GM12878 (cell line): ENCODE data around the gene DCAF4. TPM values are rescaled to one million over a fixed set of nuclear protein-coding genes. Genes with fewer than 3 reads are reported as not detected.
"Not testable (repeated sequence)": the region's sequence is repeated elsewhere in the genome, so short reads cannot be mapped to it uniquely, and the experiment has no call there.

Experiments
- ATAC-seq: fragments of 200-7000 bp; cut with Tn5 transposase; 3 replicates; pipeline ENCODE4 v1.9.1; 2020; ENCODE audit warnings: mild to moderate bottlenecking, moderate library complexity
- BruUV-seq: library from RNA; stranded (reverse); fragments of 400-500 nt; replicated peaks from 2 replicates; lab custom pipeline; 2021; lab: Mats Ljungman, UMichigan
- CTCF ChIA-PET: fragments of 300-600 bp; sonication (Branson Sonifier 250); formaldehyde crosslinking; extraction: SDS; loops from one replicate; lab custom pipeline; 2021; ENCODE audit warnings: inconsistent platforms; lab: Yijun Ruan, JAX
- POLR2A ChIA-PET: fragments of 350-600 bp; formaldehyde crosslinking; extraction: SDS; loops from one replicate; lab custom pipeline; 2021; ENCODE audit warnings: inconsistent platforms; lab: Charles Lee
- RAD21 ChIA-PET: fragments of 300-600 bp; sonication (Branson Sonifier 250); formaldehyde crosslinking; loops from one replicate; lab custom pipeline; 2023; ENCODE audit warnings: antibody characterized with exemption; ENCODE audit not compliant: unreplicated experiment; lab: Charles Lee
- SMC1A ChIA-PET: fragments of 300-600 bp; sonication (Branson Sonifier 250); formaldehyde crosslinking; loops from one replicate; lab custom pipeline; 2023; ENCODE audit not compliant: unreplicated experiment, uncharacterized antibody; lab: Charles Lee
- DNase-seq: peaks from one replicate; pipeline ENCODE4 v3.0.0-alpha.2; 2011; ENCODE audit warnings: low read depth, low spot score
- FAIRE-seq: peaks from 3 replicates; lab custom pipeline; 2011; peaks lifted over from hg19 to GRCh38; lab: Jason Lieb, UNC
- H2AFZ ChIP-seq: 2 replicates; pipeline ENCODE4 v1.6.0; 2011; ENCODE audit warnings: low read depth, low read length, control low read depth; ENCODE audit not compliant: control insufficient read depth
- H3K27ac ChIP-seq: 2 replicates; pipeline ENCODE4 v1.5.1; 2011; ENCODE audit warnings: control low read depth; ENCODE audit not compliant: control insufficient read depth, insufficient read depth
- H3K27me3 ChIP-seq, 2 experiments: replicated peaks in 1 of 2; 2 replicates each; pipeline versions ENCODE4 v1.6.0 to v1.6.1; 2011; ENCODE audit warnings: low read length in 1 of 2; ENCODE audit not compliant: control insufficient read depth in 2 of 2, insufficient read depth in 2 of 2
- H3K36me3 ChIP-seq, 2 experiments: 2 replicates each; pipeline ENCODE4 v1.5.1; 2011; ENCODE audit warnings: low read length in 1 of 2; ENCODE audit not compliant: control insufficient read depth in 2 of 2, insufficient read depth in 2 of 2
- H3K4me1 ChIP-seq: 2 replicates; pipeline ENCODE4 v1.6.1; 2011; ENCODE audit warnings: mild to moderate bottlenecking, low read length, moderate library complexity, mixed read lengths; ENCODE audit not compliant: control insufficient read depth, insufficient read depth
- H3K4me2 ChIP-seq: 2 replicates; pipeline ENCODE4 v1.6.0; 2011; ENCODE audit warnings: control low read depth; ENCODE audit not compliant: control insufficient read depth, insufficient read depth
- H3K4me3 ChIP-seq: fragments of 200-600 bp; sonication (generic); 2 replicates; pipeline ENCODE4 v1.5.1; 2016
- H3K79me2 ChIP-seq: 2 replicates; pipeline ENCODE4 v1.6.0; 2011; ENCODE audit warnings: low read length; ENCODE audit not compliant: control insufficient read depth, insufficient read depth
- H3K9ac ChIP-seq: 2 replicates; pipeline ENCODE4 v1.8.0; 2011; ENCODE audit warnings: low read length, control low read depth, mixed read lengths; ENCODE audit not compliant: control insufficient read depth, insufficient read depth
- H3K9me3 ChIP-seq: replicated peaks from 3 replicates; pipeline ENCODE4 v1.5.1; 2011; ENCODE audit warnings: mild to moderate bottlenecking, low read length; ENCODE audit not compliant: control insufficient read depth, insufficient read depth
- H4K20me1 ChIP-seq: 2 replicates; pipeline ENCODE4 v1.6.0; 2011; ENCODE audit not compliant: control insufficient read depth, insufficient read depth
- BCLAF1 ChIP-seq: fragments of 450-650 bp; IDR thresholded peaks from 2 replicates; pipeline ENCODE4 v1.6.1; 2017; ENCODE audit warnings: antibody characterized with exemption, mild to moderate bottlenecking, moderate library complexity
- BRCA1 ChIP-seq: IDR thresholded peaks from 2 replicates; pipeline ENCODE4 v1.6.1; 2011; ENCODE audit warnings: low read depth, low read length, improper control_type of control experiment
- CBX3 ChIP-seq: fragments of 200-600 bp; sonication (generic); IDR thresholded peaks from 2 replicates; pipeline ENCODE4 v1.6.1; 2016; ENCODE audit warnings: low read depth, borderline replicate concordance
- EGR1 ChIP-seq, 2 experiments: IDR thresholded peaks; 1 replicate in 1 of 2; 2 replicates in 1 of 2; pipeline ENCODE4 v1.6.1; 2011 to 2012; ENCODE audit warnings: low read depth in 2 of 2, low read length in 2 of 2, borderline replicate concordance in 1 of 2, mild to moderate bottlenecking in 1 of 2, moderate library complexity in 1 of 2
- GABPA ChIP-seq: IDR thresholded peaks from 2 replicates; pipeline ENCODE4 v1.6.1; 2014; ENCODE audit warnings: antibody characterized with exemption, low read depth, mild to moderate bottlenecking, inconsistent platforms
- IRF3 ChIP-seq: fragments of 450-650 bp; IDR thresholded peaks from 2 replicates; pipeline ENCODE4 v1.6.1; 2014; ENCODE audit warnings: mild to moderate bottlenecking
- NFYA ChIP-seq: IDR thresholded peaks from 2 replicates; pipeline ENCODE4 v1.6.1; 2011; ENCODE audit warnings: low read depth, mild to moderate bottlenecking, low read length, improper control_type of control experiment, borderline replicate concordance
- TCF3 ChIP-seq: IDR thresholded peaks from 2 replicates; pipeline ENCODE4 v1.6.1; 2012; ENCODE audit warnings: low read depth, mild to moderate bottlenecking, low read length, borderline replicate concordance; ENCODE audit not compliant: insufficient read depth
- ZNF274 ChIP-seq: IDR thresholded peaks from one replicate; pipeline ENCODE4 v1.8.0; 2011; ENCODE audit not compliant: insufficient read length, insufficient read depth
- ZSCAN29 ChIP-seq: fragments of 450-650 bp; IDR thresholded peaks from 2 replicates; pipeline ENCODE4 v1.6.1; 2017; ENCODE audit warnings: mild to moderate bottlenecking, moderate library complexity
- WGBS: methylation state at CpG from one replicate; pipeline ENCODE4 v1.1.6; 2016; ENCODE audit warnings: low lambda C conversion rate; ENCODE audit not compliant: insufficient replicate concordance, insufficient coverage; ENCODE audit errors: missing lambda C conversion rate; 5-methylcytosine and 5-hydroxymethylcytosine counted together
- in situ Hi-C: fragments of 300-500 bp; cut with MboI; formaldehyde crosslinking; loops from 9 replicates; pipeline ENCODE4 v1.14.3; 2018; ENCODE audit warnings: mixed read lengths
- intact Hi-C: fragments of 100-400 bp; cut with micrococcal nuclease; formaldehyde crosslinking; loops from one replicate; pipeline ENCODE4 v1.14.2; 2022; ENCODE audit not compliant: unreplicated experiment
- polyA plus RNA-seq, 11 experiments: library from polyadenylated mRNA; depleted of rRNA in 4 of 11; unstranded in 6 of 11; stranded (reverse) in 5 of 11; fragments of >200 nt; fragmentation: Nextera tagmentation in 4 of 11; fragmentation: Illumina TruSeq in 1 of 11; extraction: Ambion mirVana in 4 of 11; extraction: Trizol in 1 of 11; gene quantifications; 1 replicate in 1 of 11; 2 replicates in 10 of 11; pipeline versions ENCODE4 v1.2.1 to v1.2.3, GENCODE V29; 2011 to 2016; ENCODE audit warnings: inconsistent platforms in 2 of 11, missing spikeins in 2 of 11, low read depth in 1 of 11
- total RNA-seq, 4 experiments: library from RNA; depleted of rRNA in 3 of 4; stranded (reverse); fragments of >200 nt in 3 of 4; fragmentation: Illumina TruSeq in 1 of 4; extraction: Trizol in 1 of 4; gene quantifications; 2 replicates each; pipeline versions ENCODE4 v1.2.1 to v1.2.3, GENCODE V29; 2013 to 2021

DCAF4 gene
- total and polyA plus RNA-seq, 10 of the 15 experiments (the other 5 are each of a cell fraction or from before 2014, with no cell fraction given): 2.6 to 51.1 (median 21.0) TPM

- POLR2A ChIA-PET, intact Hi-C loops, in situ Hi-C loops, H3K9me3 ChIP-seq, ATAC-seq, H4K20me1 ChIP-seq, DNase-seq, H3K4me3 ChIP-seq, H3K79me2 ChIP-seq, H3K4me2 ChIP-seq, H3K27me3 ChIP-seq, RAD21 ChIA-PET, FAIRE-seq, H3K9ac ChIP-seq, H2AFZ ChIP-seq, H3K27ac ChIP-seq, BruUV-seq, H3K4me1 ChIP-seq: not testable (repeated sequence)
- ChIA-PET CTCF (interaction anchor here (1.7 kb wide), 1 partner anchor 8 kb away, joined by 9 read pairs; no protein-coding TSS in a partner anchor), SMC1A (interaction anchor here (0.8 kb wide), 1 partner anchor 442 kb away, joined by 3 read pairs; no protein-coding TSS in a partner anchor)
- WGBS: 96% methylated on average over 9 of the region's 9 CpGs
- peaks cover 5 to 21% of the 10 kb centered on the region in 2 experiments for H3K36me3 ChIP-seq
Observed at GRCh38 chr14:72956741-72957140, 30.5 kb downstream of the DCAF4 start.

- no peaks in the 10 kb centered on the region for H3K79me2 ChIP-seq
- H3K4me3 ChIP-seq: no peak overlapping the region
- FAIRE-seq (no peak), ATAC-seq (no peak), DNase-seq (no peak)
- H3K27me3 ChIP-seq: no peaks in the 10 kb centered on the region
- H4K20me1 ChIP-seq: no peaks in the 10 kb centered on the region
- ChIA-PET POLR2A (no interaction called here), CTCF (interaction anchor here (1.7 kb wide), 1 partner anchor 8 kb away, joined by 9 read pairs; no protein-coding TSS in a partner anchor), SMC1A (interaction anchor here (0.6 to 0.8 kb wide), 2 partner anchors 443 to 607 kb away, joined by 3 read pairs; no protein-coding TSS in a partner anchor), RAD21 (no interaction called here)
- 97% methylated on average over 3 of the region's 3 CpGs for WGBS
- no peaks in the 10 kb centered on the region for H3K4me1 ChIP-seq
- intact Hi-C loops: no loop called here
- in situ Hi-C loops: no loop called here
- peaks cover 5 to 21% of the 10 kb centered on the region in 2 experiments for H3K36me3 ChIP-seq
- no peaks in the 10 kb centered on the region for H3K9me3 ChIP-seq
- no peak overlapping the region for H3K9ac ChIP-seq
- H3K4me2 ChIP-seq: no peak overlapping the region
- BruUV-seq: no TSS peak
- H2AFZ ChIP-seq: no peak overlapping the region
- no peak overlapping the region for H3K27ac ChIP-seq
- no peak for TF ChIP-seq TCF3
- TF ChIP-seq BCLAF1: no peak
- no peak for TF ChIP-seq CBX3
- no peak for TF ChIP-seq ZSCAN29
- no peak for TF ChIP-seq IRF3
- TF ChIP-seq BRCA1: no peak
- no peak for TF ChIP-seq GABPA
- TF ChIP-seq NFYA: no peak
- TF ChIP-seq EGR1 (IDR thresholded peaks at IDR 0.05; ENCODE audit: borderline replicate concordance in 1 of 2, low read depth in 2 of 2, low read length in 2 of 2): no peak
- TF ChIP-seq ZNF274: no peak
Observed at GRCh38 chr14:72957213-72957612, 30.9 kb downstream of the DCAF4 start.
